K562 (cell line): Measurements from ENCODE around the gene COX6A2. TPM values are rescaled to one million over a fixed set of nuclear protein-coding genes. Genes with fewer than 3 reads are reported as not detected.

Experiments used
- CEBPG ChIP-seq, 3 experiments: fragments of 200-800 bp in 1 of 3; sonication (Bioruptor generic) in 1 of 3; sonication (generic) in 1 of 3; formaldehyde crosslinking in 1 of 3; IDR thresholded peaks in 2 of 3; conservative IDR thresholded peaks in 1 of 3; 2 replicates each; pipeline versions ENCODE4 v1.6.1 to v1.8.0; 2016 to 2022; ENCODE audit warnings: missing compliant biosample characterization in 2 of 3, missing genetic modification characterization in 2 of 3, mild to moderate bottlenecking in 1 of 3, missing genetic modification reagents in 1 of 3
- DEAF1 ChIP-seq: fragments of 450-650 bp; formaldehyde crosslinking; IDR thresholded peaks from 2 replicates; pipeline ENCODE4 v1.4.0; 2020; ENCODE audit warnings: mild to moderate bottlenecking, moderate library complexity
- ELK3 ChIP-seq: fragments of 450-650 bp; formaldehyde crosslinking; IDR thresholded peaks from 2 replicates; pipeline ENCODE4 v1.4.0; 2020; ENCODE audit warnings: mild to moderate bottlenecking
- FOXA1 ChIP-seq: fragments of 450-650 bp; IDR thresholded peaks from 2 replicates; pipeline ENCODE4 v1.6.1; 2016; ENCODE audit warnings: mild to moderate bottlenecking, borderline replicate concordance
- GABPB1 ChIP-seq: sonication (generic); formaldehyde crosslinking; IDR thresholded peaks from 2 replicates; pipeline ENCODE4 v1.8.0; 2022; ENCODE audit warnings: mild to moderate bottlenecking, missing genetic modification reagents
- PHF21A ChIP-seq: fragments of 450-650 bp; IDR thresholded peaks from 2 replicates; pipeline ENCODE4 v1.6.1; 2017; ENCODE audit warnings: low read depth, borderline replicate concordance
- RBFOX2 ChIP-seq: fragments of 200-400 bp; formaldehyde crosslinking; IDR thresholded peaks from 2 replicates; pipeline ENCODE4 v1.6.1; 2017; ENCODE audit warnings: low read depth, mild to moderate bottlenecking, low read length, moderate library complexity
- RFX1 ChIP-seq: fragments of 450-650 bp; IDR thresholded peaks from 2 replicates; pipeline ENCODE4 v1.6.1; 2016; ENCODE audit warnings: mild to moderate bottlenecking, moderate library complexity
- SMC3 ChIP-seq: conservative IDR thresholded peaks from 2 replicates; pipeline ENCODE4 v1.6.1; 2011; ENCODE audit warnings: low read depth, low read length, improper control_type of control experiment; ENCODE audit not compliant: insufficient read depth
- TAF9B ChIP-seq: fragments of 450-650 bp; IDR thresholded peaks from 2 replicates; pipeline ENCODE4 v1.6.1; 2018; ENCODE audit warnings: mild to moderate bottlenecking; ENCODE audit not compliant: partially characterized antibody
- TOE1 ChIP-seq, 2 experiments: fragments of 450-650 bp in 1 of 2; sonication (generic) in 1 of 2; formaldehyde crosslinking in 1 of 2; IDR thresholded peaks; 2 replicates each; pipeline versions ENCODE4 v1.7.1 to v1.8.0; 2016 to 2022; ENCODE audit warnings: borderline replicate concordance in 2 of 2, mild to moderate bottlenecking in 2 of 2, antibody characterized with exemption in 1 of 2, inconsistent platforms in 1 of 2, low read depth in 1 of 2, missing genetic modification reagents in 1 of 2, moderate library complexity in 1 of 2
- U2AF1 ChIP-seq: fragments of 200-400 bp; formaldehyde crosslinking; optimal IDR thresholded peaks from 2 replicates; pipeline ENCODE3; 2017; ENCODE audit warnings: mild to moderate bottlenecking, low read depth, low read length, moderate library complexity
- ZNF184 ChIP-seq: sonication (generic); formaldehyde crosslinking; IDR thresholded peaks from 2 replicates; pipeline ENCODE4 v1.5.0; 2020; ENCODE audit warnings: missing genetic modification reagents
- ZNF512 ChIP-seq: IDR thresholded peaks from 2 replicates; pipeline ENCODE4 v1.6.1; 2016; ENCODE audit warnings: missing genetic modification characterization, missing compliant biosample characterization
- ZNF764 ChIP-seq: fragments of 250-450 bp; sonication (Bioruptor Pico); IDR thresholded peaks from 2 replicates; pipeline ENCODE4 v1.4.0; 2020; ENCODE audit warnings: low read depth, mild to moderate bottlenecking, moderate library complexity
- polyA plus RNA-seq, 8 experiments: library from polyadenylated mRNA; depleted of rRNA in 4 of 8; stranded (reverse) in 5 of 8; unstranded in 3 of 8; fragments of >200 nt; fragmentation: Nextera tagmentation in 2 of 8; fragmentation: Illumina TruSeq in 1 of 8; extraction: Ambion mirVana in 2 of 8; extraction: Trizol in 1 of 8; gene quantifications; 2 replicates each; pipeline versions ENCODE4 v1.2.1 to v1.2.3, GENCODE V29; 2011 to 2014; ENCODE audit warnings: inconsistent platforms in 1 of 8, missing spikeins in 1 of 8
- total RNA-seq, 7 experiments: library from RNA; depleted of rRNA in 6 of 7; stranded (reverse); fragments of >200 nt in 6 of 7; fragmentation: Illumina TruSeq in 2 of 7; extraction: Trizol in 2 of 7; gene quantifications; 2 replicates each; pipeline versions ENCODE4 v1.2.1 to v1.2.3, GENCODE V29; 2011 to 2021; ENCODE audit warnings: low replicate concordance in 1 of 7
- TF ChIP-seq, protein P1 (sequence below): sonication (generic); formaldehyde crosslinking; IDR thresholded peaks from 2 replicates; pipeline ENCODE4 v1.8.0; 2022; ENCODE audit warnings: mild to moderate bottlenecking, missing genetic modification reagents
- TF ChIP-seq, protein P2 (sequence below), 3 experiments: IDR thresholded peaks in 2 of 3; conservative IDR thresholded peaks in 1 of 3; 2 replicates each; pipeline ENCODE4 v1.5.1; 2011 to 2012; ENCODE audit warnings: low read length in 3 of 3, mild to moderate bottlenecking in 3 of 3, control low read depth in 2 of 3, improper control_type of control experiment in 1 of 3, inconsistent platforms in 1 of 3, low read depth in 1 of 3, mixed read lengths in 1 of 3, moderate library complexity in 1 of 3; ENCODE audit not compliant: insufficient read depth in 2 of 3

The COX6A2 gene
- total and polyA plus RNA-seq, 9 of the 15 experiments (the other 6 are each of a cell fraction or from before 2014, with no cell fraction given) = not detected

- no peak for TF ChIP-seq SMC3
- peak; percentile 91 for TF ChIP-seq GABPB1 (CRISPR knock-in tag)
- TF ChIP-seq ZNF512 (tag) = no peak
- TF ChIP-seq, protein P1, sequence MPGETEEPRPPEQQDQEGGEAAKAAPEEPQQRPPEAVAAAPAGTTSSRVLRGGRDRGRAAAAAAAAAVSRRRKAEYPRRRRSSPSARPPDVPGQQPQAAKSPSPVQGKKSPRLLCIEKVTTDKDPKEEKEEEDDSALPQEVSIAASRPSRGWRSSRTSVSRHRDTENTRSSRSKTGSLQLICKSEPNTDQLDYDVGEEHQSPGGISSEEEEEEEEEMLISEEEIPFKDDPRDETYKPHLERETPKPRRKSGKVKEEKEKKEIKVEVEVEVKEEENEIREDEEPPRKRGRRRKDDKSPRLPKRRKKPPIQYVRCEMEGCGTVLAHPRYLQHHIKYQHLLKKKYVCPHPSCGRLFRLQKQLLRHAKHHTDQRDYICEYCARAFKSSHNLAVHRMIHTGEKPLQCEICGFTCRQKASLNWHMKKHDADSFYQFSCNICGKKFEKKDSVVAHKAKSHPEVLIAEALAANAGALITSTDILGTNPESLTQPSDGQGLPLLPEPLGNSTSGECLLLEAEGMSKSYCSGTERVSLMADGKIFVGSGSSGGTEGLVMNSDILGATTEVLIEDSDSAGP (CRISPR knock-in tag) = no peak
- TF ChIP-seq FOXA1 = no peak
- TF ChIP-seq TOE1 (IDR thresholded peaks at IDR 0.05; ENCODE audit: borderline replicate concordance) = peak; percentile 78
- TF ChIP-seq TOE1 (CRISPR knock-in tag; IDR thresholded peaks at IDR 0.05; ENCODE audit: borderline replicate concordance, low read depth) = no peak
- TF ChIP-seq U2AF1 = no peak
- TF ChIP-seq, protein P2, sequence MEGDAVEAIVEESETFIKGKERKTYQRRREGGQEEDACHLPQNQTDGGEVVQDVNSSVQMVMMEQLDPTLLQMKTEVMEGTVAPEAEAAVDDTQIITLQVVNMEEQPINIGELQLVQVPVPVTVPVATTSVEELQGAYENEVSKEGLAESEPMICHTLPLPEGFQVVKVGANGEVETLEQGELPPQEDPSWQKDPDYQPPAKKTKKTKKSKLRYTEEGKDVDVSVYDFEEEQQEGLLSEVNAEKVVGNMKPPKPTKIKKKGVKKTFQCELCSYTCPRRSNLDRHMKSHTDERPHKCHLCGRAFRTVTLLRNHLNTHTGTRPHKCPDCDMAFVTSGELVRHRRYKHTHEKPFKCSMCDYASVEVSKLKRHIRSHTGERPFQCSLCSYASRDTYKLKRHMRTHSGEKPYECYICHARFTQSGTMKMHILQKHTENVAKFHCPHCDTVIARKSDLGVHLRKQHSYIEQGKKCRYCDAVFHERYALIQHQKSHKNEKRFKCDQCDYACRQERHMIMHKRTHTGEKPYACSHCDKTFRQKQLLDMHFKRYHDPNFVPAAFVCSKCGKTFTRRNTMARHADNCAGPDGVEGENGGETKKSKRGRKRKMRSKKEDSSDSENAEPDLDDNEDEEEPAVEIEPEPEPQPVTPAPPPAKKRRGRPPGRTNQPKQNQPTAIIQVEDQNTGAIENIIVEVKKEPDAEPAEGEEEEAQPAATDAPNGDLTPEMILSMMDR (IDR thresholded peaks at IDR 0.05 in 2 of 3, conservative IDR thresholded peaks at IDR 0.05 in 1 of 3; ENCODE audit: insufficient read depth in 2 of 3, low read depth in 1 of 3, low read length in 3 of 3) = peak; percentile 71 to 80 (median 79)
- TF ChIP-seq CEBPG (CRISPR knock-in tag; IDR thresholded peaks at IDR 0.05) = peak; percentile 90
- peak in 1 of 2 experiments; percentile 54; a peak in 2 of 4 replicates for TF ChIP-seq CEBPG (tag; conservative IDR thresholded peaks at IDR 0.05 in 1 of 2, IDR thresholded peaks at IDR 0.05 in 1 of 2)
- peak; percentile 55; the same call in 1 of the 2 replicates for TF ChIP-seq DEAF1 (CRISPR knock-in tag)
- no peak for TF ChIP-seq RFX1
- TF ChIP-seq TAF9B = peak; percentile 95
- TF ChIP-seq ZNF184 (CRISPR knock-in tag) = no peak
- TF ChIP-seq PHF21A = no peak
- TF ChIP-seq RBFOX2 = peak; percentile 93
- 0 out of 2 replicates have a peak, but pooled peaks have one; percentile 22 for TF ChIP-seq ELK3 (CRISPR knock-in tag)
- TF ChIP-seq ZNF764 (CRISPR knock-in tag) = 0 out of 2 replicates have a peak, but pooled peaks have one; percentile 21
Measured at GRCh38 chr16:31458844-31459686, 30.9 kb upstream of the COX6A2 start, which contains the start of gene ARMC5 (continued).
